Measurements from ENCODE around the gene ARL8B. TPM values are rescaled to one million over a fixed set of nuclear protein-coding genes. Genes with fewer than 3 reads are reported as not detected.
A peak's percentile ranks its signal among the peaks of the same experiment; 100 is the strongest.

ARL8B gene
- total RNA-seq, 1 experiment from 2014 or later: 29.0 TPM

GRCh38 chr3:5095886-5096285 lies 26.2 kb upstream of the ARL8B start:
- Mint-ChIP-seq H3K27me3 (ENCODE audit: low read depth) (peaks cover 52% of the 10 kb centered on the region), H3K9me3 (no peaks in the 10 kb centered on the region; a peak in 1 of 5 replicates), H3K4me3 (peak overlapping the region; percentile 45 to 73), H3K27ac (no peak overlapping the region), H3K4me1 (peaks cover 8 to 9% of the 10 kb centered on the region in 2 experiments), H3K36me3 (ENCODE audit: insufficient read depth in 1 of 3, low read depth in 3 of 3) (no peaks in the 10 kb centered on the region)
- DNase-seq: peak; percentile 77
- no peak overlapping the region for H3K4ac ChIP-seq (ENCODE audit: low read depth, low read length)
- WGBS (ENCODE audit: extremely low coverage, insufficient read length, low lambda C conversion rate): no CpG with 5 or more reads among the region's 34 CpGs
- H3K4me2 ChIP-seq (ENCODE audit: insufficient read depth, insufficient read length, low read length): peak overlapping the region; percentile 75
- no peak overlapping the region for H2AK5ac ChIP-seq (ENCODE audit: insufficient read length, low read length)
- no peaks in the 10 kb centered on the region for H4K20me1 ChIP-seq (ENCODE audit: control insufficient read depth, insufficient read depth, insufficient read length)
- H4K8ac ChIP-seq (replicated peaks; ENCODE audit: insufficient read length, low read depth, low read length): no peak overlapping the region
- no peaks in the 10 kb centered on the region for H3K23me2 ChIP-seq (ENCODE audit: insufficient read length, low read depth, low read length, poor library complexity, severe bottlenecking)
- TF ChIP-seq CTCF (conservative IDR thresholded peaks at IDR 0.05): peak; percentile 52
- no peaks in the 10 kb centered on the region for H3K79me1 ChIP-seq (ENCODE audit: insufficient read depth, low read depth, low read length, poor library complexity, severe bottlenecking)
- H3K23ac ChIP-seq (ENCODE audit: insufficient read length, low read depth, low read length): no peak overlapping the region
- H4K91ac ChIP-seq (ENCODE audit: insufficient read length, low read depth, low read length): no peak overlapping the region
- no peak overlapping the region for H2BK120ac ChIP-seq (ENCODE audit: low read depth, low read length, poor library complexity, severe bottlenecking)
- H3K79me2 ChIP-seq (ENCODE audit: insufficient read depth, low read length): no peaks in the 10 kb centered on the region
- H2BK12ac ChIP-seq (ENCODE audit: insufficient read length, low read depth, low read length): no peak overlapping the region
- no peak overlapping the region for H3K9ac ChIP-seq (ENCODE audit: extremely low read depth, insufficient read length, low read length)
- no peak overlapping the region for H3K27ac ChIP-seq (ENCODE audit: insufficient read length, low read depth, low read length)
- no peak overlapping the region for H4K5ac ChIP-seq (ENCODE audit: insufficient read length, low read depth, low read length)
- H3K18ac ChIP-seq (ENCODE audit: insufficient read length, low read depth, low read length): no peak overlapping the region
- no peak overlapping the region for H2BK5ac ChIP-seq (ENCODE audit: insufficient read length, low read length)
- no peaks in the 10 kb centered on the region for H3K9me3 ChIP-seq (ENCODE audit: control insufficient read depth, low read depth, low read length)
- H3K14ac ChIP-seq (ENCODE audit: insufficient read depth, low read length): peak overlapping the region; percentile 5; the same call in 1 of the 2 replicates
- no peak overlapping the region for H3K56ac ChIP-seq (ENCODE audit: insufficient read length, low read depth, low read length)
- no peaks in the 10 kb centered on the region for H3K27me3 ChIP-seq (ENCODE audit: insufficient read depth, low read length)
- H2AFZ ChIP-seq (ENCODE audit: low read length): no peak overlapping the region
- no peaks in the 10 kb centered on the region; the same call in 1 of the 2 replicates for H3K4me1 ChIP-seq (ENCODE audit: insufficient read depth, low read length)
- no peak overlapping the region for H2BK20ac ChIP-seq (ENCODE audit: low read depth, low read length, poor library complexity, severe bottlenecking)
- H2BK15ac ChIP-seq (ENCODE audit: low read depth, low read length): no peak overlapping the region
- no peak overlapping the region for H3T11ph ChIP-seq (ENCODE audit: low read length)
